GM12874 (cell line): Measurements from ENCODE around the gene UBALD2.

Experiments
- CTCF ChIP-seq: IDR thresholded peaks from 2 replicates; pipeline ENCODE4 v1.5.1; 2011; ENCODE audit warnings: low read depth, mild to moderate bottlenecking, control low read depth, low read length, moderate library complexity; ENCODE audit not compliant: insufficient read depth

The UBALD2 gene

GRCh38 chr17:76296186-76296585 lies 31.0 kb downstream of the UBALD2 start:
- no peak for TF ChIP-seq CTCF

DNA sequence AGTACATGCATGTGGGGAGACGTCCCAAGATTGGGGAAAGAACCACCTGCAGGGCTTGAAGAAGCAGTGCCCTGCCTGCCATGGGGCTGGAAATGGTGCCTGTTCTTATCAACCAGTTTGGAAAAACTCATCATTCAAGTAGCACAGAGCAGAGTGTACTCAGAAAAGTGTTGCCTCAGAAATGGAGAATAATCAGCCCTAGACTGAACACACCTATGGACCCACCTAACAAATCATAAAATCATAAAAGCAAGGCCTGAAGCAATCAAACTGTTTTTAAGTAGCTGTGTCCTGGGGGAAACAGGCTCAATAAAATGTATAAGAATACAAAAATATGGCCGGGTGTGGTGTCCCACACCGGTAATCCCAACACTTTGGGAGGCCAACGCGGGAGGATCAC lies 31.7 kb downstream of the UBALD2 start:
- TF ChIP-seq CTCF, result no peak

DNA sequence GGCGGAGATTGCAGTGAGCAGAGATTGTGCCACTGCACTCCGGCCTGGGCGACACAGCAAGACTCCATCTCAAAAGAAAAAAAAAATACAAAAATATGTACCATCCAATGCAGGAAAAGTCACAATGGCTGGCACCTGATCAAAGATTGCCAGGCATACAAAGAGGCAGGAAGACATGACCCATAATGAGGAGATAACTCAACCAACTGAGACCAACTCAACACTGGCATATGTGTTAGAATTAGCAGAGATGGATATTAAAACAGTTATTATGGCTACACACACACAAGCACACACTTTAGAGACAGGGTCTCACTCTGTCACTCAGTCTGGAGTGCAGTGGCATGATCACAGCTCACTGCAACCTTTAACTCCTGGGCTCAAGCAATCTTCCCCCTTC lies 32.3 kb downstream of the UBALD2 start:
- TF ChIP-seq CTCF, result no peak

DNA sequence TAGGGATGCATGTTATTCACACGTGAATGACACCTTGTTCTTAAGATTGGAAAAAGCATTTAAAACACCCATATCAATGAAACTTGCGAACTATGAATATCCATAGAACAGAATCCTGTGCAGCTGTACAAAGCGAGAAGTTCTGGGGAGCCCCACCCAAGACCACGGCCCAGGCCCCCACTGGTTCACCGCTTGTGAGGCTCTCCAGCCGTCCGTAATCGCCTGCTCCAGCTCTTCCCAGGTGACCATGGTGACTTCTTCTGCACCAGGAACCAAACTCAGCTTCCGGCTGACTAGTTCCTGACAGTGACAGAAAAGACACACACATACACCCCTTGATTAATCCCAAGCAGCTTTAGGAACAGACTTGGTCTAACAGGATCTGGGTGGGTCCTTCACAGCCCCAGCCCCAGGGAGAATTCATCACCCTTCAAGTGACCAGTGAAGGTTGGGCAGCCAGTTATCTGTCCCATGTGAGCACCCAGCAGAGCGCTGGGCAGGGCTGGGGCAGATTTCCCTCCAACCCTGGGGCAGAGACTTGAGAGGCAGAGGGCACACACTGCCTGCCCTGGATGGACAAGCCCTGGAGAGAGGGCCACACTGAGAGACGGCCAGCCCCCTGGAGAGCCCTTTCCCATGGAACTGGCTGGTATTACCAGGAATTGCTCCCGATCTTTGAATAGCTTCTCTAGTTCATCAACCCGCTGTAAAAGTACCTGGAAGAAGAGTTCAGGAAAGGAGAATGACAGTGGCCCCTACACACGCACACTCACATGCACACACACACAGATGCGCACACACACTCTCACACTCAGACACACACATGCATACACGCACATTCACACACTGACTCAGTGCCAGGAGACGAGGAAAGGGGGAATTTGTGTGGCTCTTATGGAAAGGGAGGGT lies 39.3 kb downstream of the UBALD2 start:
- no peak for TF ChIP-seq CTCF

DNA sequence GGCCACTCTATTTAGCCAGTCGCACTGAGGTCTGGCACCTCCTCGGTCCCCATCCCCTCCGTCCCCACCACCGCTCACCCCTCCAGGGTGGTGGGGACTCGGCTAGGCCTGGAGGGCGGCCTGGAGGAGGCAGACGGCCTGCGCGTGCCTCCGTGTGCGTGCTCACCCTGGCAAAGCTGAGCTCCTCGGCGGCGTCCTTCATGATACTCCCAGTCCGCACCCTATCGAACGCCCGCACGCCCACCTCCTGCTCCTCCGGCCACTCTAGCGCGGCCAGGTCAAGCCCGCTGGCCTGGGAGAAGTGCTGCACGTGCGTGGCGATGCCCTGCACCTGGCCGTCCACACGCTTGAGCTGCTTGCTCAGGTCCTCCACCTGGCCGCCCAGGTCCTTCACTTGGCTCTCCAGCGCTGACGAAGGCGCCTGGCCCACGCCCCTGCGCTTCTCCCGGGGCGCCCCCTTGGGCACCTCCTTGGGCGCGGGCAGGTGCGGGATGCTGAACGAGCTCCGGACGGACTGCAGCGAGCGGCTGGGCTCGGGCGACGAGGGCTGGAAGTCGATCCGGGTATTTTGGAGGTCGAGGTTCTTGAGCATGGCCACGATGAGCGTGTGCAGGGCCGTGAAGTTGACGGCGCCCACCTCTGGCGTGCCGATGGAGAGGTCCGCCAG lies 42.3 kb downstream of the UBALD2 start:
- TF ChIP-seq CTCF, result no peak

DNA sequence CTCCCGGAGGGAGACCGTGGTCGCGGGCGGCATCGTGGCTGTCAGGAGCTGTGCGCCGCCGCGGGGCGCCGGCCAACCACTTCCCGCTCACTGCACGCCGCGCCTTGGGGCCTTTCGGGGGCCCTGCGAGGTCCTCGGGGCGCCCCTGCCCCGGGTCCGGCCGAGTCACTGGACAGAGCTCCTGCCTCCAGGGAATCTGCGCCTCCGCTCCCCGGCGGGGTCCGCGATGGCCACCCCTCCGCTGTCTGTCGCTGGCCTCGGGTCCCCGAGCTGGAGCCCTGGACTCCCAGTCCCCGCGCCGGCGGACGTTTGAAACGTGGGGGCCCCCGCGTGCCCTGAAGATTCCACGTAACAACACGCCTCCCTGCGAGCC lies 42.8 kb downstream of the UBALD2 start, which contains the start of gene QRICH2:
Gene QRICH2, minus strand, starts transcription at position 311 of the 373 bp plus-strand sequence. Its CDS starts 278 bp downstream, at position 33.
- no peak for TF ChIP-seq CTCF

- TF ChIP-seq CTCF, result no peak
These were observed 44.3 kb downstream of the UBALD2 start for GRCh38 chr17:76309461-76309860.
